Activated CD4-positive, alpha-beta memory T cell treated with anti-CD3 and anti-CD28 coated beads for 36 hours (primary cell): ENCODE results near the gene AP4E1. TPM values are rescaled to one million over a fixed set of nuclear protein-coding genes. Genes with fewer than 3 reads are reported as not detected.

Source experiments
- CTCF ChIA-PET: fragments of 350-600 bp; sonication (Branson Sonifier 250); formaldehyde crosslinking; loops from one replicate; lab custom pipeline; 2021; ENCODE audit warnings: antibody characterized with exemption, inconsistent platforms; lab: Charles Lee
- POLR2A ChIA-PET: fragments of 350-600 bp; sonication (Branson Sonifier 250); formaldehyde crosslinking; loops from one replicate; lab custom pipeline; 2021; ENCODE audit warnings: antibody characterized with exemption; lab: Charles Lee
- DNase-seq: peaks from one replicate; pipeline ENCODE4 v3.0.0-alpha.2; 2020
- H3K27ac Mint-ChIP-seq: one replicate; pipeline ENCODE4 v1.8.0; 2021; ENCODE audit warnings: mixed read lengths
- H3K27me3 Mint-ChIP-seq: one replicate; pipeline ENCODE4 v1.8.0; 2021; ENCODE audit warnings: mixed read lengths
- H3K36me3 Mint-ChIP-seq: one replicate; pipeline ENCODE4 v1.8.0; 2021; ENCODE audit warnings: mixed read lengths
- H3K4me1 Mint-ChIP-seq: one replicate; pipeline ENCODE4 v1.8.0; 2021; ENCODE audit warnings: low read depth, mixed read lengths
- H3K4me3 Mint-ChIP-seq: one replicate; pipeline ENCODE4 v1.8.0; 2021; ENCODE audit warnings: mild to moderate bottlenecking, mixed read lengths
- H3K9me3 Mint-ChIP-seq: one replicate; pipeline ENCODE4 v1.8.0; 2021; ENCODE audit warnings: mixed read lengths
- intact Hi-C: fragments of 100-400 bp; cut with micrococcal nuclease; formaldehyde crosslinking; loops from one replicate; pipeline ENCODE4 v1.15.1; 2023
- total RNA-seq, 2 experiments: library from RNA; stranded (reverse); gene quantifications; one replicate each; pipeline ENCODE4 v1.2.3, GENCODE V29; 2021

The AP4E1 gene
- total RNA-seq, 2 experiments from 2014 or later, result 12.0 to 12.7 TPM

DNA sequence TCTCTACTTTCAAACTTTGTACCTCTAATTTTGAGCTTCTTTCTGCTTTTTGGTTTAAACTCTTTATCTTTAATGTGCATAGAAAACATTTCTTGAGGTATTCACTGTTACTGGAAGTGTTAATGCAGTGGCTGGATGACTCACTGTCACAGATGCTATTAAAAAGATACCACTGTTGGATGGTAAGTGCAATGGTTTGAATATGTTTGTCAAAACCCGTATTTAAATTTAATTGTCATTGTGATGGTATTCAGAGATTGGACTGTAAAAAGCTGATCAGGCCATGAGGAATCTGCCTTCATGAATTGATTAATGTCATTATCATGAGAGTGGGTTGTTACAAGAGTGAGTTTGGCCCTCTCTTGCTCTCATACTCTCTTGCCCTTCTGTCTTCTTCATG is 70.6 kb downstream of the AP4E1 start:
- Mint-ChIP-seq H3K4me3 (no peak overlapping the region), H3K9me3 (peaks cover 9% of the 10 kb centered on the region), H3K36me3 (peaks cover 57% of the 10 kb centered on the region), H3K27me3 (no peaks in the 10 kb centered on the region), H3K27ac (no peak overlapping the region), H3K4me1 (peaks cover 6% of the 10 kb centered on the region)
- POLR2A ChIA-PET, result no interaction called here
- intact Hi-C loops, result no loop called here
- CTCF ChIA-PET, result no interaction called here
- DNase-seq, result no peak

DNA sequence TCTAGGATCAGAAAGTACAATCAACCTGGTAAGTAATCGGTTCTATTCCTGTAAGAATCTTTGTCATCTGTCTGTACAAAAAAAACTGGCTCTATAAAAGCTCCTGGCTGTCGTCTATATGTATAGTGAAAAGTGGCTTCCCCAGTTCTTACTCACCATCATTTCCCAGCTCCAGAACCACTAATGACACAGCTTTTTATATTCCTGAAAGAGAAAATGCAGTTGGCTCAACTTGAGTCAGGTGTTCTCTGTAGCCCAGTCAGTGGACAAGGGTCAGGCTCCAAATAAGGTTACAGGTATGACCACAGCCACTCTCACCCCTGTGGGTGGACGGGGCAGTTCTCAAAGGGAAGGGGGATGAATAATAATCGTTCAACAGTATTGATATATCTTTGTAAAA is 85.1 kb downstream of the AP4E1 start:
- no peaks in the 10 kb centered on the region for H3K9me3 Mint-ChIP-seq
- no peak overlapping the region for H3K4me3 Mint-ChIP-seq
- peaks cover 24% of the 10 kb centered on the region for H3K36me3 Mint-ChIP-seq
- no peak overlapping the region for H3K27ac Mint-ChIP-seq
- POLR2A ChIA-PET, result no interaction called here
- H3K27me3 Mint-ChIP-seq, result no peaks in the 10 kb centered on the region
- intact Hi-C loops, result no loop called here
- no peaks in the 10 kb centered on the region for H3K4me1 Mint-ChIP-seq
- DNase-seq, result no peak
- CTCF ChIA-PET, result no interaction called here

DNA sequence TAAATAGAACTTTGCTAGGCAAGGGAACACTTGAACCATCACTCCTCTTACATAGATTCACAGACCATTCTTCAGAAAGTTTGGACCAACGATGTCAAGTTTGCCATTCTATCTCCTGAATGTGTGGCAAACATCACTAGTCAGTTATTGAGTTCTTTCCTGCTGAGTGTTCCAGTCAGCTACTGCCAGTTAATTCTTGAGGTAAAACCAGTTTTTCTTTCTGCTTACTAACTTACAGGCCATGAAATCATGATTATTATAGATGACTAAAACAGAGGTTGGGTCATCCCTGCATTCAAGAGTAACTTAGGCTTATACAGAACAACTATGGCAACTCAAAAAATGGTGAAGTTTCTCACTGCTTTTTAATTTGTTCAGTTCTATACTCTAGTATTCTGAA is 88.2 kb downstream of the AP4E1 start:
- CTCF ChIA-PET, result no interaction called here
- no peaks in the 10 kb centered on the region for H3K9me3 Mint-ChIP-seq
- H3K4me3 Mint-ChIP-seq, result no peak overlapping the region
- H3K27me3 Mint-ChIP-seq, result no peaks in the 10 kb centered on the region
- POLR2A ChIA-PET, result no interaction called here
- no peak for DNase-seq
- no peaks in the 10 kb centered on the region for H3K4me1 Mint-ChIP-seq
- intact Hi-C loops, result no loop called here
- peaks cover 32% of the 10 kb centered on the region for H3K36me3 Mint-ChIP-seq
- H3K27ac Mint-ChIP-seq, result no peak overlapping the region

DNA sequence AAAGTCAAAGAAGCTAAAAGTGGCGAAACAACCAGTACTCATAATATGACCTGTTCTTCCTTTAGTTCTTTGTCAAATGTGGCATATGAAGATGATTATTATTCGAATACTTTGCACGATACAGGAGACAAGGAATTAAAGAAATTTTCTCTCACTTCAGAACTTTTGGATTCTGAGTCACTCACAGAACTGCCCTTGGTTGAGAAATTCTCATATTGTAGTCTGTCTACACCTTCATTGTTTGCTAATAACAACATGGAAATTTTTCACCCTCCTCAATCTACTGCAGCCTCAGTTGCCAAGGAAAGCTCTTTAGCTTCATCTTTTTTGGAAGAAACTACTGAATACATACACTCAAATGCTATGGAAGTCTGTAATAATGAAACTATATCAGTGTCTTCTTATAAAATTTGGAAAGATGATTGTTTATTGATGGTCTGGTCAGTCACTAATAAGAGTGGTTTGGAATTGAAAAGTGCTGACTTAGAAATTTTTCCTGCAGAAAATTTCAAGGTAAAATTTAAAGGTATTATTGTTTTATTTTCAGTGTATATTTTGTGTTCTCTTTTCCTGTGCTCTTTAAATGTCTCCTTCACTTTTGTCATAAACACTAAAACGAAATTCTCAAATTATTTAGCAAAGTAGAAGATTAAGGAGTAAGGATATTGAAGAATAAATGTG is 89.0 kb downstream of the AP4E1 start:
- CTCF ChIA-PET, result no interaction called here
- no peaks in the 10 kb centered on the region for H3K27me3 Mint-ChIP-seq
- POLR2A ChIA-PET, result no interaction called here
- no peaks in the 10 kb centered on the region for H3K9me3 Mint-ChIP-seq
- H3K27ac Mint-ChIP-seq, result no peak overlapping the region
- intact Hi-C loops, result no loop called here
- H3K4me1 Mint-ChIP-seq, result no peaks in the 10 kb centered on the region
- H3K4me3 Mint-ChIP-seq, result no peak overlapping the region
- no peak for DNase-seq
- peaks cover 37% of the 10 kb centered on the region for H3K36me3 Mint-ChIP-seq

DNA sequence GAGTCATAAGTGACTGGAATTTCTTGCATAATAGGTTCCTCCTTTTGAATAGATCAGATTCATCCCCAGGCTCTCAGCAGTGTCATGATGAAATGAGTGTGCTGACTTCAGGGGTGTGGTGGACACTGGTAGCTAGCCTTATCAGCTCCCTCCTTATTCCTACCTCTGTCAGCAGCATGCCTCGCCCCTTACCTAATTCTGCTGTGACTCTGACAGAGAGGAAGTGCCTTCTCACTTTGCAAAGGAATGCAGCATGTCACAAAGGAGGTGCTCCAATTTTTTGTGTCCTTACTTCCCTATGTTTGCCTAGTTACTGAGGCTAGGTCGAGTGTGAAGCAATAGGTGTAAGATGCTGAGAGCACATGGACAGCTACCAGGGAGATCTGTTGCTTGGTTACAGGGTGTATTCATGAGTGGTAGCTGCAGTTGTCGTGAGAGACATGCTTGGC is 95.6 kb downstream of the AP4E1 start:
- POLR2A ChIA-PET, result no interaction called here
- peaks cover 7% of the 10 kb centered on the region for H3K4me1 Mint-ChIP-seq

DNA sequence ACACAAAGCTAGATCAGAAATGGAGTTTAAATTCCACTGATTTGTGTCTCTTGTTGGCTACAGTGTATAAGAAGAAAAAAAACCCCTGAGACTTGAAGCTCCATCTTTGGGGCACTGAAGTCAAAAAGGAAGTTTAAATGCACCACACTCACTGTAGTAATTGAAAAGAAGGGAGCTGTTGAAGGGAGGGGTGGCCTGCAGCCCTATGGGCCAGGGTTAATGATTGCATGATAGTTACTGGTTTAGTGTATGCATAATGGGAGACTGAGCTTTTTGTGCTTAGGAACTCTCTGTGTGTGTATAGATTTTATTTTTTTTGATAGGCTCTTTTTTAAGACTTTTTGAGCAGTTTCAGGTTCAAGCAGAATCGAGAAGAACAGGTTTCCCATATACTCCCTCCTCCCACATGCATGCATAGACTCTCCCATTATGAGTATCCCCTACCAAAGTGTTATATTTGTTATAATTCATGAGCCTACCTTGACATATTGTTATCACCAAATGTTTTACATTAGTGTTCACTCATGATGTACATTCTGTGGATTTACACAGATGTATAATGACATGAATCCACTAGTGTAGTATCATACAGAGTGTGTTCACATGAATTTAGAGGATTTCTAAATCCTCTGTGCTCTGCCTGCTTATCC is 98.0 kb downstream of the AP4E1 start:
- DNase-seq, result no peak
- ChIA-PET POLR2A (no interaction called here), CTCF (interaction anchor here (0.6 kb wide), 1 partner anchor 156 kb away, joined by 3 read pairs; no protein-coding TSS in a partner anchor)
- intact Hi-C loops, result no loop called here
- no peak overlapping the region for H3K4me3 Mint-ChIP-seq
- H3K9me3 Mint-ChIP-seq, result peaks cover 12% of the 10 kb centered on the region
- H3K36me3 Mint-ChIP-seq, result peaks cover 40% of the 10 kb centered on the region
- H3K27me3 Mint-ChIP-seq, result no peaks in the 10 kb centered on the region
- H3K4me1 Mint-ChIP-seq, result peaks cover 7% of the 10 kb centered on the region
- no peak overlapping the region for H3K27ac Mint-ChIP-seq

More for the DNA sequence above, 95.6 kb downstream of the AP4E1 start:
- CTCF ChIA-PET, result no interaction called here
- intact Hi-C loops, result no loop called here
- no peak overlapping the region for H3K4me3 Mint-ChIP-seq
- no peak for DNase-seq
- peaks cover 43% of the 10 kb centered on the region for H3K36me3 Mint-ChIP-seq
- H3K9me3 Mint-ChIP-seq, result peaks cover 12% of the 10 kb centered on the region
- no peak overlapping the region for H3K27ac Mint-ChIP-seq
- H3K27me3 Mint-ChIP-seq, result no peaks in the 10 kb centered on the region

DNA sequence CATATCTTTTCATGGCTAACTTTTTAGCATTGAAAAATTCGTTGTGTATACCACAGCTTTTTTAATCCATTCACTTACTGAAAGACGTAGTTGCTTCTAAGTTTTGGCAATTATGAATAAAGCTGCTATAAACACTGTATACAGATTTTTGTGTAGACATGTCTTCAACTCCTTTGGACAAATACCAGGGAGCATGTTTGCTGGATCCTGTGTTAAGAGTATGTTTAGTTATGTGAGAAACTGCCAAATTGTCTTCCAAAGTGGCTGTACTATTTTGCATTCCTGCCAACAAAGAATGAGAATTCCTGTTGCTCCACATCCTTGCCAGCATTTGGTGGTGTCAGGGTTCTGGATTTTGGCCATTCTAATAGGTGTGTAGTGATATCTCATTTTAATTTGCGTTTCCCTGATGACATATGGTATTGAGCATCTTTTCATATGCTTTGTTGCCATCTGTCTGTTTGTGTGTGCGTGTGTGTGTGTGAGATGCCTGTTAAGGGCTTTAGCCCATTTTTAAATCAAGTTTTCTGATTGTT is 98.7 kb downstream of the AP4E1 start:
- no peaks in the 10 kb centered on the region for H3K27me3 Mint-ChIP-seq
- H3K4me3 Mint-ChIP-seq, result no peak overlapping the region
- ChIA-PET CTCF (no interaction called here), POLR2A (no interaction called here)
- no peak for DNase-seq
- no peak overlapping the region for H3K27ac Mint-ChIP-seq
- peaks cover 7% of the 10 kb centered on the region for H3K4me1 Mint-ChIP-seq
- peaks cover 12% of the 10 kb centered on the region for H3K9me3 Mint-ChIP-seq
- H3K36me3 Mint-ChIP-seq, result peaks cover 36% of the 10 kb centered on the region
- intact Hi-C loops, result no loop called here

DNA sequence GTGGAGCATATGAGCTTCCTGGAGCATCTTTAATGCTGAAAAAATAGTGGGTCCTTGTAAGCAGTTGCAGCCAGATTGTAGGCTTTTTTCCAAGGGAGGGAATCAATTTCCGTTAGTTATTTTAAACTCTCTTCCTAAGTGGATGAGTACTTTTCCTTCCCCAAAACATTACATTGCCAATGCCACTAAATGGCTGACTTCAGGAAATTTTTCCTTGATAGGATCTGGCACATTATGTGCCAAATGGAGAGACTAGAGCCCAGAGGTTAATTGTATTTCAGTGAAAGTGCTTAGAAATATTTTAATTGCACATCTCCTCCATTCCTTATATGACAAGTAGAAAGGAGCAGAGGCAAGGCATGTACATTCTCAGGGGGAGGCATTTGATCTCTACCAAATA is 102.7 kb downstream of the AP4E1 start:
- Mint-ChIP-seq H3K36me3 (peaks cover 27% of the 10 kb centered on the region), H3K27me3 (no peaks in the 10 kb centered on the region), H3K4me3 (no peak overlapping the region), H3K4me1 (peaks cover 5% of the 10 kb centered on the region), H3K27ac (no peak overlapping the region), H3K9me3 (peaks cover 12% of the 10 kb centered on the region)
- POLR2A ChIA-PET, result no interaction called here
- CTCF ChIA-PET, result no interaction called here
- DNase-seq, result no peak
- intact Hi-C loops, result no loop called here

DNA sequence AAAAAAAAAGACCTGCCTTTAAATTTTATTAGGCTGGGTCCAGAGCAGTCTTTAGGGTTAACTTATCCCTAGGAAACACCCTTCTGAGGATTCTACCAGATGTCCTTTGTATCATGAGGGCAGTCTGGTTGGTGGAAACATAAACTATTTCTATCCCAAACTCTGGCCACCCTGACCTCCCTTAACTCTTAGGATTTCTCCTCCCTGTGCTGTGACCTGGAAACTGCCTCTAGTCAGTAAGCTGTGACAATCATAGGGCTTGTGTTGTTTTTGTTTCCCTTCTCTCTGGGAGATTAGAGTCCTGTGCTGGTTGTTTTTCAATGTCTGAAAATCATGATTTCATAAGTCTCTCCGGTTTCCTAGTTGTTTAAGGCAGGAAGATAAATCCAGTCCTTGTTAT is 108.1 kb downstream of the AP4E1 start:
- Mint-ChIP-seq H3K36me3 (peaks cover 13% of the 10 kb centered on the region), H3K27ac (no peak overlapping the region), H3K4me1 (no peaks in the 10 kb centered on the region), H3K4me3 (no peak overlapping the region), H3K27me3 (no peaks in the 10 kb centered on the region), H3K9me3 (peaks cover 6% of the 10 kb centered on the region)
- CTCF ChIA-PET, result no interaction called here
- no peak for DNase-seq
- intact Hi-C loops, result no loop called here
- POLR2A ChIA-PET, result no interaction called here

DNA sequence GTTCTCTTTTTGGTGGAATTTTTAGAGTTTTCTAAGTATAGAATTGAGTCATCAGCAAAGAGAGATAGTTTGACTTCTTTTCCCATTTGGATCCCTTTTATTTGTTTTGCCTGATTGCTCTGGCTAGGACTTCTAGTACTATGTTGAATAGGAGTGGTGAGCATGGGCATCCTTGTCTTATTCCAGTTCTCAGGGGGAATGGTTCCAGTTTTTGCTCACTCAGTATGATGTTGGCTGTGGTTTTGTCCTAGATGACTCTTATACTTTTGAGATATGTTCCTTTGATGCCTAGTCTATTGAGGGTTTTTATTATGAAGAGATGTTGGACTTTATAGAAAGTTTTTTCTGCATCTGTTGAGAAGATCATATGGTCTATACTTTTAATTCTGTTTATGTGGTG is 113.7 kb downstream of the AP4E1 start:
- Mint-ChIP-seq H3K27me3 (no peaks in the 10 kb centered on the region), H3K4me3 (no peak overlapping the region), H3K36me3 (peaks cover 14% of the 10 kb centered on the region), H3K4me1 (no peaks in the 10 kb centered on the region), H3K27ac (no peak overlapping the region), H3K9me3 (peaks cover 6% of the 10 kb centered on the region)
- POLR2A ChIA-PET, result no interaction called here
- DNase-seq, result no peak
- intact Hi-C loops, result no loop called here
- CTCF ChIA-PET, result no interaction called here

DNA sequence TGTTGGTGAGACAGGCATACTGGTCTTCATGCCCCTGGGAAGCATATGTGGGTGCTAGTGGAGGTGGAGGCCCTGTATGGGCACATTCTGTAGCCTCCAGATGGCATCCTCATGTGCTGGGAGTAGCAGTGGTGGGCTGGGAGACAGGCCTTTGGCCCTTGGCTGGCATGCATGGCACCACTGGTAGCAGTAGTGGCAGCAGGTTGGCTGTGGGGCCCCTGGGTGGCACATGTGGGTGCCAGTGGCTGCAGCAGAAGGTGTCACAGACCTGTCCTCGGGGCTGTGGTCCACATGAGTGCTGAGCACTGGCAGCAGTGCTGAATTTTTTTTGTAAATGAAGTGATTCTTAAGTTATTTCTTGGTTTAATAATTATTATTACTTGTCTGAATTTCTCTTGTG is 115.0 kb downstream of the AP4E1 start:
- Mint-ChIP-seq H3K36me3 (peaks cover 14% of the 10 kb centered on the region), H3K27ac (no peak overlapping the region), H3K4me3 (no peak overlapping the region), H3K27me3 (no peaks in the 10 kb centered on the region), H3K4me1 (no peaks in the 10 kb centered on the region), H3K9me3 (peaks cover 6% of the 10 kb centered on the region)
- intact Hi-C loops, result no loop called here
- ChIA-PET POLR2A (no interaction called here), CTCF (no interaction called here)
- no peak for DNase-seq

DNA sequence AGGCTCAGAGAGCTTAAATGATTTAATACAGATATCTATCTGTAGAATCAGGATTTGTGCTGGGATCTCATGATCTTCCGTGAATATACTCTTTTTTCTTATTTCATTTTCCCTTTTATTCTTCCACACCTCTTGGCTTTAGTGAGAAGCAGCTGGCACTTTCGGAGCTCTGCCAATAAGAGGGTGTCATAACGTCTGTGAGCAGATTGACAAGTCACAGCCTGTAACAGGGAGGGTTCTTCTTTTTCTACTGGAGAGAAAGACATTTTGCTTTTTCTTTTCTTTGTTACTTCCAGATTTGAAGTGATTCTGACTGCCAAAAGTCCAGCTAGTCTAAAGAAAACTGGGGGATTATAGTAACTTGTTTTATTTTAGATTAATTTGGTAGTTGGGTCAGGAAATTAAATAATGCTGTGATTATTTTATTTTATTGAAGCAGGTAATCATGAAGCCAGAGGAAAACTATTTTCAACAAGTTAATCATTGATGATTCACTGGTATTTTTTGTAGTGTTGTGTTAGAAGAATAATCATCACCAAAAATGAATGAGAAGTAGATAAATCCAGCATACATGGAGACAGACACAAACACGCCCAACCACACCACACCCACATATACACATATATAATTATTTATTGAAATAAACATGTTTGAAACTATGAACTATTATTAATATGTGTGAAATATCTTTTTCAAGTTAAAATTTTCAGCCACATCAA is 116.4 kb downstream of the AP4E1 start:
- CTCF ChIA-PET, result no interaction called here
- H3K9me3 Mint-ChIP-seq, result peaks cover 1% of the 10 kb centered on the region
- H3K27me3 Mint-ChIP-seq, result no peaks in the 10 kb centered on the region
- H3K4me3 Mint-ChIP-seq, result no peak overlapping the region
- no peak for DNase-seq
- intact Hi-C loops, result no loop called here
- H3K27ac Mint-ChIP-seq, result no peak overlapping the region
- peaks cover 8% of the 10 kb centered on the region for H3K36me3 Mint-ChIP-seq
- H3K4me1 Mint-ChIP-seq, result no peaks in the 10 kb centered on the region
- POLR2A ChIA-PET, result no interaction called here
